ENCODE data around the gene ETS1. TPM values are rescaled to one million over a fixed set of nuclear protein-coding genes. Genes with fewer than 3 reads are reported as not detected.

ETS1 gene
- total RNA-seq, 1 donor, result 67.3 TPM

DNA sequence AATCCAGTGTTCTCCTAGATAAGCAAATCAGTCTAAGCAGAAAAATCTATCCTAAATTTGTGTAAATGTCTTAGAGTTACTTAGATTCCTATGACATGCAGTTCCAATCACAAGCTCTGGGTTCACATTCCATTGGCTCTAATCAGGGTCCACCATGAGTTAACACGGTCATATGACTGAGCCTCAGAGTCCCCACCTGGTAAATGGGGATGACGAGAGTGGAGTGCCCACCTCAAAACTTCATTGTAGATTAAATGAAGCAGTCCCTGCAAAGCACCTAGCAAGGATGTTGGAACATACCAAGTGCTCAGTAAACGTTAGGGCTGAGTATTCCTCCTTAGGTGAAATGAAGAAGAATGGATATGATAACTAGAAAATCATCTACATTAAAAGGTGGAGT, 3.1 kb downstream of the ETS1 start:
- H3K4me2 ChIP-seq (ENCODE audit: insufficient read depth, low read length), result no peak overlapping the region
- H3K79me2 ChIP-seq (ENCODE audit: insufficient read depth, low read length), result no peaks in the 10 kb centered on the region
- H3K9me3 ChIP-seq (ENCODE audit: low read depth, low read length), result no peaks in the 10 kb centered on the region
- peaks cover 13% of the 10 kb centered on the region for H3K4me1 ChIP-seq (ENCODE audit: insufficient read depth, low read length)
- peaks cover 33% of the 10 kb centered on the region for H3K27me3 ChIP-seq (ENCODE audit: insufficient read depth, low read length)
- H3K4me3 ChIP-seq (ENCODE audit: insufficient read depth, low read length), result no peak overlapping the region
- TF ChIP-seq, protein P1, sequence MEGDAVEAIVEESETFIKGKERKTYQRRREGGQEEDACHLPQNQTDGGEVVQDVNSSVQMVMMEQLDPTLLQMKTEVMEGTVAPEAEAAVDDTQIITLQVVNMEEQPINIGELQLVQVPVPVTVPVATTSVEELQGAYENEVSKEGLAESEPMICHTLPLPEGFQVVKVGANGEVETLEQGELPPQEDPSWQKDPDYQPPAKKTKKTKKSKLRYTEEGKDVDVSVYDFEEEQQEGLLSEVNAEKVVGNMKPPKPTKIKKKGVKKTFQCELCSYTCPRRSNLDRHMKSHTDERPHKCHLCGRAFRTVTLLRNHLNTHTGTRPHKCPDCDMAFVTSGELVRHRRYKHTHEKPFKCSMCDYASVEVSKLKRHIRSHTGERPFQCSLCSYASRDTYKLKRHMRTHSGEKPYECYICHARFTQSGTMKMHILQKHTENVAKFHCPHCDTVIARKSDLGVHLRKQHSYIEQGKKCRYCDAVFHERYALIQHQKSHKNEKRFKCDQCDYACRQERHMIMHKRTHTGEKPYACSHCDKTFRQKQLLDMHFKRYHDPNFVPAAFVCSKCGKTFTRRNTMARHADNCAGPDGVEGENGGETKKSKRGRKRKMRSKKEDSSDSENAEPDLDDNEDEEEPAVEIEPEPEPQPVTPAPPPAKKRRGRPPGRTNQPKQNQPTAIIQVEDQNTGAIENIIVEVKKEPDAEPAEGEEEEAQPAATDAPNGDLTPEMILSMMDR (IDR thresholded peaks at IDR 0.05; ENCODE audit: extremely low read depth, low read depth, low read length), result no peak
- no peaks in the 10 kb centered on the region for H3K36me3 ChIP-seq (ENCODE audit: insufficient read depth, low read length)
- H2AFZ ChIP-seq (ENCODE audit: low read length), result no peak overlapping the region
- H3K27ac ChIP-seq (ENCODE audit: low read depth, low read length), result no peak overlapping the region
- no peaks in the 10 kb centered on the region for H4K20me1 ChIP-seq (ENCODE audit: insufficient read depth, low read length)
- no peak for DNase-seq (ENCODE audit: insufficient read length, low spot score, missing footprints)

- Histone ChIP-seq H3K79me2 (ENCODE audit: insufficient read depth, low read length) (no peaks in the 10 kb centered on the region), H3K36me3 (ENCODE audit: insufficient read depth, low read length) (no peaks in the 10 kb centered on the region), H3K27ac (ENCODE audit: low read depth, low read length) (peak overlapping the region; percentile 55), H3K9me3 (ENCODE audit: low read depth, low read length) (no peaks in the 10 kb centered on the region), H3K27me3 (ENCODE audit: insufficient read depth, low read length) (peaks cover 26% of the 10 kb centered on the region), H4K20me1 (ENCODE audit: insufficient read depth, low read length) (no peaks in the 10 kb centered on the region), H2AFZ (ENCODE audit: low read length) (peak overlapping the region; percentile 15), H3K4me1 (ENCODE audit: insufficient read depth, low read length) (peaks cover 13% of the 10 kb centered on the region), H3K4me3 (ENCODE audit: insufficient read depth, low read length) (no peak overlapping the region), H3K4me2 (ENCODE audit: insufficient read depth, low read length) (peak overlapping the region; percentile 62)
- peak; percentile 91 for DNase-seq (ENCODE audit: insufficient read length, low spot score, missing footprints)
- TF ChIP-seq, protein P1 (IDR thresholded peaks at IDR 0.05; ENCODE audit: extremely low read depth, low read depth, low read length), result no peak
Measured at GRCh38 chr11:128582496-128583366, 4.6 kb downstream of the ETS1 start.

DNA sequence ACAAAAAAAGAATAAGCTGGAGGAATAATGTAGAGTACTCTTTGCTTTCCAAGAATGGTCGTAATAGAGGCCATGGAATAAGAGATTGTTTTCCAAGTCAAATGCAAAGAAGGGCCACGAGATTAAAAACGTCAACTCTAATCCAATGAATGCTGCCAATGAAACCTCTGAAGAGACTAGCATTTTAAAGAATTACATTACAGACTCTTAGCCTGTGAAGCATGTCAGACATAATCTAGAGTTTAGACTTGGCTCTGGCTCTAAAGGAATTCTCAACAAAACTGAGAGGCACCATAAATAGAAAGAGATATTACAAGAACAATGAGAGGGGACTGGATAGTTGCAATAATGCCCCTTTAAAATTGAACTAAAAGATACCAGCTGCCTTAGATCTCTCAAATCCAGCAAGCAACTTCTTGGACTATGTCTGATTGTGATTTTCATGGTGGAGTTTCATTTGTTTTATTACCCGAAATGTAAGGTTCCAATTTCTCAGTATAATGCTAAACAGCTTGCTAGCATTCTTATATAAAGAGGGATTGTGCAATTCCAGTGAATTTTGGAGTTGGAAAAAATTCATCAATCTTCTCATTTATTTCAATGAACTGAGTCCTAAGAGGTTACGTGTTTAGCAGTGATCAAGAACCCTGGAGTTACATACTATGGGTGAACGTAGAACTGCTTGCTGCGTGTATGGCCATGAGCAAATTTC, 5.6 kb downstream of the ETS1 start:
- H3K9me3 ChIP-seq (ENCODE audit: low read depth, low read length), result no peaks in the 10 kb centered on the region
- no peak overlapping the region for H3K27ac ChIP-seq (ENCODE audit: low read depth, low read length)
- TF ChIP-seq, protein P1 (IDR thresholded peaks at IDR 0.05; ENCODE audit: extremely low read depth, low read depth, low read length), result no peak
- no peak overlapping the region for H3K4me2 ChIP-seq (ENCODE audit: insufficient read depth, low read length)
- no peak overlapping the region for H2AFZ ChIP-seq (ENCODE audit: low read length)
- peaks cover 14% of the 10 kb centered on the region for H3K4me1 ChIP-seq (ENCODE audit: insufficient read depth, low read length)
- H3K27me3 ChIP-seq (ENCODE audit: insufficient read depth, low read length), result peaks cover 25% of the 10 kb centered on the region
- H4K20me1 ChIP-seq (ENCODE audit: insufficient read depth, low read length), result no peaks in the 10 kb centered on the region
- no peak overlapping the region for H3K4me3 ChIP-seq (ENCODE audit: insufficient read depth, low read length)
- no peak for DNase-seq (ENCODE audit: insufficient read length, low spot score, missing footprints)
- H3K79me2 ChIP-seq (ENCODE audit: insufficient read depth, low read length), result no peaks in the 10 kb centered on the region
- no peaks in the 10 kb centered on the region for H3K36me3 ChIP-seq (ENCODE audit: insufficient read depth, low read length)

GRCh38 chr11:128580612-128581011, 6.7 kb downstream of the ETS1 start:
- Histone ChIP-seq H3K4me1 (ENCODE audit: insufficient read depth, low read length) (peaks cover 24% of the 10 kb centered on the region), H3K4me3 (ENCODE audit: insufficient read depth, low read length) (no peak overlapping the region), H3K27me3 (ENCODE audit: insufficient read depth, low read length) (peaks cover 16% of the 10 kb centered on the region), H4K20me1 (ENCODE audit: insufficient read depth, low read length) (no peaks in the 10 kb centered on the region), H3K27ac (ENCODE audit: low read depth, low read length) (no peak overlapping the region), H3K9me3 (ENCODE audit: low read depth, low read length) (no peaks in the 10 kb centered on the region), H2AFZ (ENCODE audit: low read length) (no peak overlapping the region), H3K79me2 (ENCODE audit: insufficient read depth, low read length) (no peaks in the 10 kb centered on the region), H3K36me3 (ENCODE audit: insufficient read depth, low read length) (no peaks in the 10 kb centered on the region), H3K4me2 (ENCODE audit: insufficient read depth, low read length) (no peak overlapping the region)
- no peak for DNase-seq (ENCODE audit: insufficient read length, low spot score, missing footprints)
- TF ChIP-seq, protein P1 (IDR thresholded peaks at IDR 0.05; ENCODE audit: extremely low read depth, low read depth, low read length), result no peak
